Measurements from ENCODE around the gene MS4A14. TPM values are rescaled to one million over a fixed set of nuclear protein-coding genes. Genes with fewer than 3 reads are reported as not detected.
"Not testable (repeated sequence)": the region's sequence is repeated elsewhere in the genome, so short reads cannot be mapped to it uniquely, and the experiment has no call there.

MS4A14 gene
- total RNA-seq, 1 donor from 2014 or later = not detected

GRCh38 chr11:60360621-60361020 lies 35.6 kb upstream of the MS4A14 start:
- Histone ChIP-seq H3K36me3 (no peaks in the 10 kb centered on the region), H3K9me3 (no peaks in the 10 kb centered on the region), H3K27me3 (no peaks in the 10 kb centered on the region), H3K4me1 (no peaks in the 10 kb centered on the region), H3K27ac (no peak overlapping the region), H3K4me3 (no peak overlapping the region)
- no peak for DNase-seq (ENCODE audit: low spot score in 2 of 2)
- intact Hi-C loops (cut with DNase I) = no loop called here
- no peak for TF ChIP-seq CTCF (IDR thresholded peaks at IDR 0.05)

- H3K36me3 ChIP-seq = no peaks in the 10 kb centered on the region
- intact Hi-C loops (cut with DNase I) = no loop called here
- no peaks in the 10 kb centered on the region for H3K4me1 ChIP-seq
- H3K9me3 ChIP-seq = no peaks in the 10 kb centered on the region
- DNase-seq (ENCODE audit: low spot score in 2 of 2) = no peak
- H3K4me3 ChIP-seq = no peak overlapping the region
- no peak for TF ChIP-seq CTCF (IDR thresholded peaks at IDR 0.05)
- H3K27me3 ChIP-seq = no peaks in the 10 kb centered on the region
- H3K27ac ChIP-seq = no peak overlapping the region
These were observed 34.0 kb upstream of the MS4A14 start for GRCh38 chr11:60362241-60362640.

GRCh38 chr11:60363542-60364470 lies 32.5 kb upstream of the MS4A14 start:
- peak in 2 of 3 experiments; percentile 51 to 61 for TF ChIP-seq CTCF (IDR thresholded peaks at IDR 0.05)
- DNase-seq (ENCODE audit: low spot score in 2 of 2) = peak in 1 of 2 donors; percentile 72
- no peak overlapping the region for H3K27ac ChIP-seq
- H3K4me3 ChIP-seq = peak overlapping the region in 1 of 2 donors; percentile 19
- intact Hi-C loops (cut with DNase I) = no loop called here
- no peaks in the 10 kb centered on the region for H3K9me3 ChIP-seq
- no peaks in the 10 kb centered on the region for H3K36me3 ChIP-seq
- H3K27me3 ChIP-seq = no peaks in the 10 kb centered on the region
- H3K4me1 ChIP-seq = no peaks in the 10 kb centered on the region

- H3K4me3 ChIP-seq; H3K4me1 ChIP-seq; H3K9me3 ChIP-seq; H3K36me3 ChIP-seq; H3K27ac ChIP-seq; DNase-seq (ENCODE audit: low spot score in 2 of 2); intact Hi-C loops (cut with DNase I); H3K27me3 ChIP-seq: not testable (repeated sequence)
These were observed 29.9 kb upstream of the MS4A14 start for GRCh38 chr11:60366262-60366904.

- no peak overlapping the region for H3K4me3 ChIP-seq
- intact Hi-C loops (cut with DNase I) = no loop called here
- no peak for DNase-seq (ENCODE audit: low spot score in 2 of 2)
- TF ChIP-seq CTCF (IDR thresholded peaks at IDR 0.05) = no peak
- H3K27me3 ChIP-seq = no peaks in the 10 kb centered on the region
- H3K4me1 ChIP-seq = no peaks in the 10 kb centered on the region
- H3K27ac ChIP-seq = no peak overlapping the region
- H3K36me3 ChIP-seq = no peaks in the 10 kb centered on the region
- no peaks in the 10 kb centered on the region for H3K9me3 ChIP-seq
These were observed 29.2 kb upstream of the MS4A14 start for GRCh38 chr11:60367009-60367408.

- no peak for DNase-seq (ENCODE audit: low spot score in 2 of 2)
- H3K9me3 ChIP-seq = no peaks in the 10 kb centered on the region
- no peak overlapping the region for H3K27ac ChIP-seq
- intact Hi-C loops (cut with DNase I) = no loop called here
- no peaks in the 10 kb centered on the region for H3K4me1 ChIP-seq
- no peak for TF ChIP-seq CTCF (IDR thresholded peaks at IDR 0.05)
- H3K4me3 ChIP-seq = no peak overlapping the region
- no peaks in the 10 kb centered on the region for H3K36me3 ChIP-seq
- no peaks in the 10 kb centered on the region for H3K27me3 ChIP-seq
These were observed 28.4 kb upstream of the MS4A14 start for GRCh38 chr11:60367896-60368295.

Measured in ascending aorta (tissue), 2 donors.